GM19351 (cell line): ENCODE measurements around the gene ERCC2.

Experiments used
- ATAC-seq: cut with Tn5 transposase; IDR thresholded peaks from one replicate; pipeline ENCODE4 v1.9.1; 2021; ENCODE audit warnings: mild to moderate bottlenecking, moderate library complexity; ENCODE audit not compliant: unreplicated experiment

Gene ERCC2

GRCh38 chr19:45355910-45356309 is 14.5 kb downstream of the ERCC2 start:
- no peak for ATAC-seq

DNA sequence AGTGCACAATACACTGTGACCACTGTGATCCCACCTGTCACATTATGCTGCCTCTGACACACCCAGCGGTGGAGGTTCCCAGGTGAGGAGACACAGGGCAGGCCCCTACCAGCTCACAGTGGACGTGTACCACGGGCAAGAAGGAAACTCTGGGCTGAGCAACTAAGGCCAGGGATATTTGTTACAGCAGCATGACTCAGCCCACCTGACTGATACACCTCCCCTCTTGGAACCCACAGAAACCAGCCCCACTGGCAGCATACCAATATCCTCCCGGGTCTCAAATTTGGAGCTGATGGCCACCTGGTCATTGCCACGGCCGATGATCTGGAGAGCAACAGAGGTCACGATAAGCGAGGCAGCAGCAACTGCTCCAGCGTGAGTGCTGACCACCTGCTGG is 15.0 kb downstream of the ERCC2 start:
- ATAC-seq: no peak

DNA sequence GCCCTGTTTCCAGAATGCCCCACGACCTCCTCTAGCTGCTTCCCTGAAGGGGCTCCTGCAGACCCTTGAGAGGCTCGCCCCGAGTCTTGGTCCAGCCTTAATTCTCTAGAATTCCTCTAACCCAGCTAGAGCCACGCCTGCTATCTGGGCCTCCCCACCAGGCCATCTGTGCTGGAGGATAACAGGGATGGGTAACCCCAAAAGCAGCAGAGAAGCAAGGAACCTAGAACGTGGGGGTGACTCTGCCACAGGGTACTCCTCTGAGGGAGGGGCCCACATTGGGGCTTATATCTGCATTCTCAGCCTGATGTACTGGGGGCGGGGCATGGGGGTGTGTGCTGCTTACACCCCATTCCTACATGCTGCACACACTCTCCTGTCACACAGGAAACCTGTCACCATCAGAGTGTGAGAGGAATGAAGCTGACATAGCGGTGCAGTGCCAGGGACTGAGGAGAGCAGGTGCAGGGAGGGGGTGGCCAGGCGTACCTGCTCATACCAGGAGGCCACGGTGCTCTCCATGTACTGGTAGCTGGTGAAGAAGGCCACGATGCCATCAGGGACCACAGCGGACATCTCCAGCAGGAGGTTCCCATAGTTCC is 16.0 kb downstream of the ERCC2 start:
- ATAC-seq: no peak

DNA sequence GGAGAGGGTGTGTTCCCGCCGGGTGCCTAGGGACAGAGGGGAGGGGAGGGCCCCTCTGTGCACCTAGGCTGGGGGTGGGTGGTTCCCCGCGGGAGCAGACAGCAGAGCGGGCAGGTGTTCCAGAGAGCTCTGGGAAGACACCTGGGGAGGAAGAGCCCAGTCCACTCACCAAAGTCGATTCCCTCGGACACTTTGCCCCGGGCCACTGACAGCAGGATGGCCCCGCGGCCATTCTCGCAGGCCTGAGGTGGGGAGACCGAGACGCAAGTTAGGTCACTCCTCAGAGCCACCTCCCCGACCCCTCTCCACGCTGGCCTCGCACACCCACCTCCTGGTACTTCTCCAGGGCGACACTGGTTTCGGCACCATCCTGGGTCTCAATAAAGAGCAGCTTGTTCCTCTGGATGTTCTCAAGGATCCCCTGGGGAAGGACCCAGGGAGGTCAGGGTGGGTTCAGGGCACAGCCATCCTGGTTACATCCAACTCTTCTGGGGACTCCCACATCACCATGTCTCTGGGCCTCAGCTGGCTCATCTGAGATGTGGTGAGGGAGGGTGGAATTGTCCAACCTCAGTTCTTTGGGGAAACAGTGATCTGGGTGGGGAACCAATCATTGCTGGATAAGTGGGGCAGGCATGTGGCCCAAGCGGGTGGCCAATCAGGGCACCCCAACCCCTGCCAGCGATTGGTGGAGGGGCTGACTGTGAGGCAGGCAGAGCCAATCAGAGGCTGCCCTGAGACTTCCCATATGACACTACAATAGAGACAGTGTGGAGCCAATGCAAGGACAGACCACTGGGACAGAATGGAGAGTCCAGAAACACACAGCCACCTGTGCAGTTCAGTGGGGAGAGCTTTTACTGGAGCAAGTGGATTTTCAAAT is 17.2 kb downstream of the ERCC2 start:
- no peak for ATAC-seq

DNA sequence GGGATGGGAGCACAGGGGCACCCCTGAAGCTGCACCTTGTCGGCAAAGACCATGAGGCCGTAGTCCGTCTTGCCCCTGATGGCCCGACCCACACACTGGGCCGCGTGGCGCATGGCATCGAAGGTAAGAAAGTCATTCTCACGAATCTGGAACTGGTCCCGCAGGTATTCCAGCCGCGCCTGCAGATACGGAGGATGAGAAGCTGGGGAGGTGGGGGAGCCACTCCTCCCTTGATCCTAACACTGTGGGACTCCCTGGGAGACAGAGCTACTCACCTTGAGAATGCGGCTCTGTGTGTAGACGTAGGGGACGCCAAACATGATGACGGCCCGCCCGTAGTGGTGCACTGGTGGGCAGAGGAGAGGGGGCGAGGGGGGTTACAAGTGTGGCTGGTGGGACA is 17.9 kb downstream of the ERCC2 start:
- no peak for ATAC-seq

- no peak for ATAC-seq
Observed at GRCh38 chr19:45352062-45352461, 18.3 kb downstream of the ERCC2 start.

GRCh38 chr19:45351401-45351952 is 18.9 kb downstream of the ERCC2 start:
- no peak for ATAC-seq

DNA sequence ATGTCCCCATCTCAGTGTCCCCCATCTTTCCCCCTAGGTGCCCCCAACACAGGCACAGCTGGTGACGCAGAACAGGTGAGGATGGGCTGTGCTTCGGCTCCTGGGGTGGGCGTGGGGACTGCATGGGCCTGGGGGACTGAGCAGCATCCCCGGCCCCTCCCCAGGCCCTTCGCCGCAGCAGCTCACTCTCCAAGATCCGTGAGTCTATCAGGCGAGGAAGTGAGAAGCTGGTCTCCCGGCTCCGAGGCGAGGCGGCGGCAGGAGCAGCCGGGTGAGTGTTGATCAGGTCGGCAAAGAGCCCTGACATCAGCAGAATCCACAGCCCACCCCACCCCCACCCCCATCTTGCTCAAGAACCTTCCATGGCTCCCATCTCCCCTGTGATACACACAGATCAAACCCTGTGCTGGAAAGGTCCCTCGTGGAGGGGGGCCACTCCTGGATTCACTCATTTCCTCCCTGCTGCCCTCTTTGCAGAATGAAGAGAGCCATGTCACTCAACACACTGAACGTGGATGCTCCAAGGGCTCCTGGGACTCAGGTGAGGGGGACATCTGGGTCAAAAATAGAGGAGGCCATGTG is 19.8 kb downstream of the ERCC2 start:
- no peak for ATAC-seq

GRCh38 chr19:45349430-45349941 is 20.9 kb downstream of the ERCC2 start:
- ATAC-seq: no peak

- no peak for ATAC-seq
Observed at GRCh38 chr19:45349126-45349415, 21.3 kb downstream of the ERCC2 start.

GRCh38 chr19:45348367-45349125 is 21.8 kb downstream of the ERCC2 start:
- ATAC-seq: no peak

- ATAC-seq: no peak
Observed at GRCh38 chr19:45347570-45348366, 22.6 kb downstream of the ERCC2 start.

GRCh38 chr19:45346449-45346848 is 23.9 kb downstream of the ERCC2 start:
- ATAC-seq: no peak

GRCh38 chr19:45345506-45345860 is 24.9 kb downstream of the ERCC2 start:
- ATAC-seq: no peak

DNA sequence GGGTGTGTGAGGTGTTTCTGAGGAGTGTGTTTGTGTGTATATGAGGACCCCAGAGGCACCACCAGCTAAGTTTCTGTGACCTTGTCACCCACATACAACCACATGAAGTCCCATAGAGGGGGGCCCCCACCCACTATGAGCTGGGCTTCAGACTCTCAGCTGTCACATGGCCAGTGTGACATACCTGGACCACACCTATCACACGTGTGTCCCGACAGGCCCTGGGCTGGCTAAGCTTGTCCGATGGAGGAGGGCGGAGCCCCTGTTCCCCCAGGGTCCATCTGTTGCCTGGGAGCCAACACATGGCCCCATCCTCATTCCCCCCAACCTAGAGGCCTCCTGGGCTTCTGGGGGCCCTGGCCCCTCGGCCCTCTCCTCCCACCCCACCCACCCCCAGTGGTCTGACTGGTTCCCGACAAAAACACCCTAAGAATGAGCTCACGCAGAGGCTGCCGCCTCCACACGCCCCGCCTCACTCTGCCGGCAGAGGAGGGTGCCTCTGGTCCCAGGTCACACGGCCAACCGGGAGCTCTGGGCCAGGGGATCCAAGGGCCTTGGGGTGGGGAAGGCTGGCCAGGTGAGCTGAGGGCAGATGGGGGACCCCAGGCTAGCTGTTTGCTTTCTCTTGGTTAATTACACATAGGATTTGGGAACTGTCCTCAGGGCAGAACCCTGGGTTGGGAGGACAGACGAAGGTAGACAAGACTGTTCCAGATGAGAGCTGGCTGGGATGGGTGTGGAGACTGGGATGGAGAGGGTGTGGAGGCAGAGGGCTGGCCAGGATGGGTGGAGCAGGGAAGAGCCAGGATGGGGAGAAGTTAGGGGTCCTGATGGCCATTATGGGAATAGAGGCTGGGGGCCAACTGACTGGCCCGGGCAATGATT is 25.5 kb downstream of the ERCC2 start:
- no peak for ATAC-seq

DNA sequence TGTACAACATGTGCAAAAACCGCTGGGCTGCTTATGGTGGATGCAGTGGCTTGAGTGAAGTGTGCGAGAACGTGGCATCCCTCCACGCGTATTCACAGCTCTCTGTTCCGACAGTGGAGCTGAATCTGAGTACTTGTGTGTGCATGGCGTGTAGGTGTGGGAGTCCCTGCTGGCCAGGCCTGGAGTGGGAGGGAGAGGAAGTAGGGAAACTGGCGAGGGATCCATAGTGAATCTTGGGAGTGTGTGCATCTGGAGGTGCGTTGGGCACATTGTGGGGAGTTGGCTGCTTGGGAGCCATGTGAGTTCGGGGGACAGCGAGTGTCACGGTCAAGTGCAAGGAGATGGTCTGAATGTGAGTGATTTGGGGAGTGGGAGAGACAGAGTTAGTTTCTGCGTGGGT is 27.5 kb downstream of the ERCC2 start:
- no peak for ATAC-seq

DNA sequence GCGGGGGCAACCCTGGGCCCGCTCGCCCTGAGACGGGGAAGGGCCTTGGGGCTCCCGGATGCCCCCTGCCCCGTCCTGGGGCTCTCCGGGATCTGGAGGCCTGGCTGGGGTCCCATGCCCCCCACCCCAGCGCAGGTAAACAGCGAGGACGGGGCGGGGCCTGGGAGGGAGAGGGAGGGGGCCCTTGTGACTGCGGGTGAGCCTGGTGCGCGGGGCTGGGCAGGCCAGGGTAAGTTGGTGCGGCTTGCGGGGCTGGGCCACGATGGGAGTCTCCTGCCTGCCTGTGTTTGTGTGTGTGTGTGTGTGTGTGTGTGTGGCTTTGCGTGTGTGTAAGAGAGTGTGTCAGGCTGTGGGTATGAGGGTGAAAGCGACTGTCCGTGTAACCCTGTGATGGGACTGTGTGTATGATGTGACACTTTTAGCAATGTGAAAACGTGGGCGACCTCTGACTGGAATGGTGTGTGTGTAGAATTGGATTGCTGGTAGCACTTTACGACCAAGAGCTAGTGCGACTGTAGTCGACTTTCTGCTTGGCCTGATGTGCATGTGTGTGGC is 29.4 kb downstream of the ERCC2 start:
- ATAC-seq: no peak

- no peak for ATAC-seq
Observed at GRCh38 chr19:45340232-45340898, 30.0 kb downstream of the ERCC2 start, which contains the start of gene KLC3. KLC3 (plus strand) TSS chr19:45340750; CDS start chr19:45345542, 4,792 bp downstream.
